CD4-positive, alpha-beta T cell (primary cell): ENCODE measurements around the gene B4GALT2. TPM values are rescaled to one million over a fixed set of nuclear protein-coding genes. Genes with fewer than 3 reads are reported as not detected.
A peak's percentile ranks its signal among the peaks of the same experiment; 100 is the strongest.

ENCODE experiments used
- ATAC-seq: fragments of 200-7000 bp; cut with Tn5 transposase; one replicate; pipeline ENCODE4 v1.10.0; 2022; ENCODE audit warnings: mild to moderate bottlenecking; ENCODE audit not compliant: poor library complexity
- CTCF ChIA-PET: fragments of 350-600 bp; sonication (Branson Sonifier 250); formaldehyde crosslinking; loops from one replicate; lab custom pipeline; 2021; ENCODE audit warnings: antibody characterized with exemption, inconsistent platforms; lab: Charles Lee
- POLR2A ChIA-PET: fragments of 350-600 bp; sonication (Branson Sonifier 250); formaldehyde crosslinking; loops from one replicate; lab custom pipeline; 2021; ENCODE audit warnings: antibody characterized with exemption, inconsistent platforms; lab: Charles Lee
- DNase-seq, 14 experiments: peaks; one replicate each; pipeline ENCODE4 v3.0.0-alpha.2; 2013 to 2020; ENCODE audit warnings: mixed read lengths in 2 of 14
- H3K27ac ChIP-seq, 2 donors: one replicate each; pipeline versions ENCODE4 v1.5.1 to v1.7.0; 2013; ENCODE audit warnings: low read length in 2 of 2, low read depth in 1 of 2, mild to moderate bottlenecking in 1 of 2
- H3K27me3 ChIP-seq, 2 experiments: 1 replicate in 1 of 2; 2 replicates in 1 of 2; pipeline versions ENCODE4 v1.6.1 to v1.7.0; 2013; ENCODE audit warnings: low read length in 2 of 2, control low read depth in 1 of 2, mild to moderate bottlenecking in 1 of 2, moderate library complexity in 1 of 2; ENCODE audit not compliant: insufficient read depth in 2 of 2, control insufficient read depth in 1 of 2
- H3K36me3 ChIP-seq: one replicate; pipeline ENCODE4 v1.6.1; 2013; ENCODE audit warnings: low read length, control low read depth; ENCODE audit not compliant: insufficient read depth
- H3K4me1 ChIP-seq: one replicate; pipeline ENCODE4 v1.6.1; 2013; ENCODE audit warnings: low read length, control low read depth; ENCODE audit not compliant: insufficient read depth
- H3K4me3 ChIP-seq: one replicate; pipeline ENCODE4 v1.5.1; 2013; ENCODE audit warnings: mild to moderate bottlenecking, low read length, moderate library complexity
- H3K9me3 ChIP-seq, 2 experiments: 1 replicate in 1 of 2; 2 replicates in 1 of 2; pipeline versions ENCODE4 v1.6.1 to v1.7.0; 2013; ENCODE audit warnings: low read length in 2 of 2, mild to moderate bottlenecking in 2 of 2, control low read depth in 1 of 2, moderate library complexity in 1 of 2; ENCODE audit not compliant: control insufficient read depth in 1 of 2, insufficient read depth in 1 of 2
- H3K27ac Mint-ChIP-seq: one replicate; pipeline ENCODE4 v1.8.0; 2020; ENCODE audit warnings: mixed read lengths
- H3K27me3 Mint-ChIP-seq: one replicate; pipeline ENCODE4 v1.8.0; 2021; ENCODE audit warnings: mixed read lengths
- H3K36me3 Mint-ChIP-seq: one replicate; pipeline ENCODE4 v1.8.0; 2021; ENCODE audit warnings: low read depth, mixed read lengths
- H3K4me1 Mint-ChIP-seq: one replicate; pipeline ENCODE4 v1.8.0; 2021; ENCODE audit warnings: low read depth, mixed read lengths
- H3K4me3 Mint-ChIP-seq: one replicate; pipeline ENCODE4 v1.8.0; 2020; ENCODE audit warnings: mild to moderate bottlenecking, mixed read lengths
- H3K9me3 Mint-ChIP-seq: one replicate; pipeline ENCODE4 v1.8.0; 2020; ENCODE audit warnings: mixed read lengths
- CTCF ChIP-seq: fragments of 200-600 bp; IDR thresholded peaks from one replicate; pipeline ENCODE4 v1.8.0; 2022; ENCODE audit warnings: antibody characterized with exemption, mild to moderate bottlenecking
- intact Hi-C, 2 experiments: fragments of 100-400 bp; cut with DNase I in 1 of 2; cut with micrococcal nuclease in 1 of 2; formaldehyde crosslinking; loops; one replicate each; pipeline versions ENCODE4 v1.15.1 to v1.9.0; 2023 to 2025; cut with DNase I, micrococcal nuclease
- total RNA-seq, 174 experiments: library from RNA in 2 of 174; stranded (reverse) in 2 of 174; gene quantifications; one replicate each; pipeline ENCODE4 v1.2.3 and lab custom pipeline; 2021 to 2026

The B4GALT2 gene
- total RNA-seq, 2 experiments from 2014 or later, result 0.22 to 0.34 TPM

- peak overlapping the region; percentile 91 for H3K27ac Mint-ChIP-seq
- no peaks in the 10 kb centered on the region for H3K27me3 ChIP-seq
- peak overlapping the region; percentile 94 for H3K4me3 ChIP-seq
- intact Hi-C loops, result loop anchor here (2.0 to 10.0 kb wide), 7 partner anchors 185 to 1132 kb away; partner anchors contain the start of genes DMAP1 (in 1 of the 2), ELOVL1 (in 1 of the 2), ERMAP (in 1 of the 2) and HYI (in 1 of the 2)
- peaks cover 15% of the 10 kb centered on the region for H3K36me3 Mint-ChIP-seq
- DNase-seq, result peak in 1 of 14 experiments; percentile 6
- H3K4me1 ChIP-seq, result peaks cover 36% of the 10 kb centered on the region
- no peak for TF ChIP-seq CTCF
- peaks cover 9% of the 10 kb centered on the region for H3K36me3 ChIP-seq
- no peaks in the 10 kb centered on the region for H3K9me3 Mint-ChIP-seq
- H3K4me1 Mint-ChIP-seq, result peaks cover 64% of the 10 kb centered on the region
- peak overlapping the region; percentile 93 to 94 for H3K27ac ChIP-seq
- H3K4me3 Mint-ChIP-seq, result peak overlapping the region; percentile 91
- ChIA-PET POLR2A (interaction anchor here (0.8 to 1.7 kb wide), 4 partner anchors 22 to 297 kb away, joined by 3 to 7 read pairs (median 6); partner anchors contain the start of genes ATP6V0B, B4GALT2, DPH2 and KDM4A), CTCF (interaction anchor here (1.1 to 2.2 kb wide), 3 partner anchors 13 to 28 kb away, joined by 4 to 24 read pairs (median 6); partner anchors contain the start of genes ARTN, ATP6V0B and DPH2)
- no peaks in the 10 kb centered on the region for H3K27me3 Mint-ChIP-seq
- no peak for ATAC-seq
- H3K9me3 ChIP-seq, result no peaks in the 10 kb centered on the region
Observed at GRCh38 chr1:43947061-43947873, 31.7 kb upstream of the B4GALT2 start.

- no peaks in the 10 kb centered on the region for H3K9me3 Mint-ChIP-seq
- DNase-seq (no peak), ATAC-seq (no peak)
- intact Hi-C loops, result loop anchor here (1.0 to 10.0 kb wide), 8 partner anchors 20 to 1133 kb away; partner anchors contain the start of genes DMAP1 (in 1 of the 2), ELOVL1 (in 1 of the 2), ERMAP (in 1 of the 2) and HYI (in 1 of the 2)
- Histone ChIP-seq H3K27me3 (no peaks in the 10 kb centered on the region), H3K36me3 (peaks cover 9% of the 10 kb centered on the region), H3K9me3 (no peaks in the 10 kb centered on the region), H3K27ac (no peak overlapping the region), H3K4me1 (peaks cover 36% of the 10 kb centered on the region), H3K4me3 (peak overlapping the region; percentile 94)
- peak overlapping the region; percentile 82 for H3K4me3 Mint-ChIP-seq
- ChIA-PET POLR2A (interaction anchor here (1.7 kb wide), 1 partner anchor 27 kb away, joined by 7 read pairs; the partner anchor contains the start of gene ATP6V0B), CTCF (interaction anchor here (1.4 to 1.5 kb wide), 2 partner anchors 13 to 27 kb away, joined by 4 to 6 read pairs; partner anchors contain the start of gene ATP6V0B)
- TF ChIP-seq CTCF, result no peak
- peaks cover 15% of the 10 kb centered on the region for H3K36me3 Mint-ChIP-seq
- H3K4me1 Mint-ChIP-seq, result peaks cover 60% of the 10 kb centered on the region
- H3K27ac Mint-ChIP-seq, result peak overlapping the region; percentile 91
- H3K27me3 Mint-ChIP-seq, result no peaks in the 10 kb centered on the region
Observed at GRCh38 chr1:43947874-43948437, 31.1 kb upstream of the B4GALT2 start.

DNA sequence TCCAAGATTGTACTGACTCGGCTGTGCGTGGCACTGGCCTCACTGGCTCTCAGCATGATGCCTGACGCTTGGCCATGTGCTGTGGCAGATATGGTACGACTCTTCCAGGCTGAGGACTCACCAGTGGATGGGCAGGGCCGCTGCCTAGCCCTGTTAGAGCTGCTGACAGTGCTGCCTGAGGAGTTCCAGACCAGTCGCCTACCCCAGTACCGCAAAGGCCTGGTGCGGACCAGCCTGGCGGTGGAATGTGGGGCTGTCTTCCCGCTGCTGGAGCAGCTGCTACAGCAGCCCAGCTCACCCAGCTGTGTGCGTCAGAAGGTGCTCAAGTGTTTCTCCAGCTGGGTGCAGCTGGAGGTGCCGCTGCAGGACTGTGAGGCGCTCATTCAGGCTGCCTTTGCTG, 29.3 kb upstream of the B4GALT2 start:
- peaks cover 9% of the 10 kb centered on the region for H3K36me3 ChIP-seq
- ATAC-seq (no peak), DNase-seq (no peak)
- no peak overlapping the region for H3K27ac ChIP-seq
- ChIA-PET POLR2A (no interaction called here), CTCF (interaction anchor here (1.3 to 1.5 kb wide), 2 partner anchors 15 kb away, joined by 4 to 6 read pairs; no protein-coding TSS in a partner anchor)
- Mint-ChIP-seq H3K9me3 (no peaks in the 10 kb centered on the region), H3K27me3 (no peaks in the 10 kb centered on the region), H3K4me3 (no peak overlapping the region), H3K27ac (no peak overlapping the region), H3K4me1 (peaks cover 56% of the 10 kb centered on the region), H3K36me3 (peaks cover 15% of the 10 kb centered on the region)
- no peak for TF ChIP-seq CTCF
- no peaks in the 10 kb centered on the region for H3K9me3 ChIP-seq
- intact Hi-C loops, result loop anchor here (5.0 to 10.0 kb wide), 6 partner anchors 187 to 1135 kb away; partner anchors contain the start of genes DMAP1 (in 1 of the 2), ELOVL1 (in 1 of the 2), ERMAP (in 1 of the 2) and HYI (in 1 of the 2)
- H3K4me1 ChIP-seq, result peaks cover 35% of the 10 kb centered on the region
- no peak overlapping the region for H3K4me3 ChIP-seq
- H3K27me3 ChIP-seq, result no peaks in the 10 kb centered on the region
